NB4 (cell line): ENCODE data around the gene LY6G5B.

ENCODE experiments used
- CTCF ChIP-seq: IDR thresholded peaks from one replicate; pipeline ENCODE4 v1.5.1; 2012; ENCODE audit warnings: low read depth, low read length
- MAX ChIP-seq: IDR thresholded peaks from 2 replicates; pipeline ENCODE4 v1.6.1; 2011; ENCODE audit warnings: low read depth, low read length
- MYC ChIP-seq: IDR thresholded peaks from 2 replicates; pipeline ENCODE4 v1.6.1; 2011; ENCODE audit warnings: low read depth, low read length
- POLR2A ChIP-seq: IDR thresholded peaks from 2 replicates; pipeline ENCODE4 v1.6.1; 2011; ENCODE audit warnings: mild to moderate bottlenecking; ENCODE audit not compliant: insufficient read length; ENCODE audit errors: extremely low read depth

- no peak for TF ChIP-seq POLR2A
- no peak for TF ChIP-seq CTCF
- no peak for TF ChIP-seq MAX
- no peak for TF ChIP-seq MYC
Measured at GRCh38 chr6:31687860-31688693, 18.3 kb downstream of the LY6G5B start.
